GM21619 (cell line): ENCODE results near the gene EPS15.
A peak's percentile ranks its signal among the peaks of the same experiment; 100 is the strongest.
"Not testable (repeated sequence)": the region's sequence is repeated elsewhere in the genome, so short reads cannot be mapped to it uniquely, and the experiment has no call there.

Source experiments
- ATAC-seq: cut with Tn5 transposase; IDR thresholded peaks from one replicate; pipeline ENCODE4 v1.9.1; 2021; ENCODE audit not compliant: unreplicated experiment

EPS15 gene

GRCh38 chr1:51341876-51342496, 177.1 kb downstream of the EPS15 start:
- peak; percentile 67 for ATAC-seq

GRCh38 chr1:51340380-51340779, 178.7 kb downstream of the EPS15 start:
- no peak for ATAC-seq

- no peak for ATAC-seq
These were observed 182.4 kb downstream of the EPS15 start for GRCh38 chr1:51336711-51337110.

GRCh38 chr1:51336004-51336403, 183.1 kb downstream of the EPS15 start:
- no peak for ATAC-seq

GRCh38 chr1:51331206-51332100, 187.6 kb downstream of the EPS15 start:
- peak; percentile 62 for ATAC-seq

GRCh38 chr1:51330331-51331201, 188.5 kb downstream of the EPS15 start, which contains the start of gene TTC39A:
TSS of gene TTC39A (minus strand) at chr1:51330562. CDS start at chr1:51330477, 85 bp downstream.
- ATAC-seq: no peak

GRCh38 chr1:51329443-51330325, 189.4 kb downstream of the EPS15 start:
- ATAC-seq: no peak

- ATAC-seq: no peak
These were observed 190.1 kb downstream of the EPS15 start for GRCh38 chr1:51328926-51329325.

- ATAC-seq: no peak
These were observed 190.8 kb downstream of the EPS15 start for GRCh38 chr1:51328279-51328678.

- ATAC-seq: no peak
These were observed 191.7 kb downstream of the EPS15 start for GRCh38 chr1:51327386-51327785.

- no peak for ATAC-seq
These were observed 192.2 kb downstream of the EPS15 start for GRCh38 chr1:51326839-51327238.

GRCh38 chr1:51325878-51326755, 192.9 kb downstream of the EPS15 start:
- no peak for ATAC-seq

GRCh38 chr1:51325391-51325790, 193.7 kb downstream of the EPS15 start:
- no peak for ATAC-seq

- not testable (repeated sequence) for ATAC-seq
These were observed 194.1 kb downstream of the EPS15 start for GRCh38 chr1:51325011-51325385.

GRCh38 chr1:51324251-51325010, 194.6 kb downstream of the EPS15 start:
- ATAC-seq: no peak

- ATAC-seq: no peak
These were observed 195.3 kb downstream of the EPS15 start for GRCh38 chr1:51323778-51324177.

GRCh38 chr1:51322417-51323101, 196.5 kb downstream of the EPS15 start:
- no peak for ATAC-seq

GRCh38 chr1:51321924-51322280, 197.2 kb downstream of the EPS15 start:
- ATAC-seq: no peak
